Hematopoietic multipotent progenitor cell treated with erythropoietin and hydrocortisone succinate and interleukin-3 and kit ligand, for 8 days (in vitro differentiated cells): ENCODE measurements around the gene TMEM120B.
"Not testable (repeated sequence)": the region's sequence is repeated elsewhere in the genome, so short reads cannot be mapped to it uniquely, and the experiment has no call there.

Experiments
- DNase-seq: peaks from one replicate; pipeline ENCODE4 v3.0.0-alpha.2; 2015

TMEM120B gene

DNA sequence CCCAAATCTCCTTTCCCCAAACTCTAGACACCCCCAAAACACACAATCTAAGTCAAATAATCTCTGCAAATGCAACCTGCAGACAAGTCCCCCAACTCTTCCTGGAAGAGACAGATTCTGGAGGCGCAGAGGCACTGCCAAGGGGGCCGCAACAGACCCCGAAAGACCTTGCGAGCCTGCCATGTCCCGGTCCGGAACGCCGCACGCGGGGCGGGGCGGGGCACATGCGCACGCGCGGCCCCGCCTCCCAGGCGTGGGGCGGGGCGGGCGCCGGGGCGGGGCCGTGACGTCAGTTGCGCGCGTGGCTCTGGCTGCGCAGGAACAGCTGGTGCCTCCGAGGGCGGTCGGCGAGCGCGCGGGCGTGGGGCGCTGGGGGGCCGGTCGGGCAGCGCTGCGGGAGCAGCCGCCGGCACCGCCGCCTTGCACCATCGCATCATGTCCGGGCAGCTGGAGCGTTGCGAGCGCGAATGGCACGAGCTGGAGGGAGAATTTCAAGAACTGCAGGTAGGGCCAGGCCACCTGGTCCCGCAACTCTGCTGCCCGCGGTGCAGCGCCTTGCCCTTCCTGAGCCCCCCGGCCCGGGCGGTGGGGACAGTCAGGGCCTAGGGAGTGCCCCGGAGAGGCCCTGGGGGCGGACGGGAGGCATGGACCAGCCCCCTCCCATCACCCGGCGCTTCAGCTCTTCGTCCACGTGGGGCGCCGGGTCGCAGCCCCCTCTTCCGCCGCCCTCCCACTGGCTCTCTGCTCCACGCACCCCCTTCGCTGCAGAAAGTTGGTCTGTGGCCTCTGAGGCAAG is at the start of gene TMEM120B:
Gene TMEM120B, plus strand, starts transcription at position 292 of the 796 bp plus-strand sequence. Its CDS starts 144 bp downstream, at position 436.
- DNase-seq, result peak; percentile 73

DNA sequence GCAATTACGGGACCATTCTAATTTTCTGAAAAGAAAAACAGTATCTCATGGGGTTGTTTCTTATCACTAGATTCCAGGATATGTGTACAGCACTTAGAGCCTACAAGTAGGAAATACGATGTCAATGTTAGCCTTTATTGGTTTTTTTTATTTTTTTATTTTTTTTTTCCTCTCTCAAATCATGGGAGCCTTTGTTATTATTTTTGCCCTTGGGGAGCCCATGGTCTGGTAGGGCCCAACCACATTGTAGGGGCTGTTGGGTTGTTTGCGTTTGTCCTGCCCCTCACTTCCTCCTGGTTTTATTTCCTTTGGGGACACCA is 49.0 kb upstream of the TMEM120B start:
- no peak for DNase-seq

DNA sequence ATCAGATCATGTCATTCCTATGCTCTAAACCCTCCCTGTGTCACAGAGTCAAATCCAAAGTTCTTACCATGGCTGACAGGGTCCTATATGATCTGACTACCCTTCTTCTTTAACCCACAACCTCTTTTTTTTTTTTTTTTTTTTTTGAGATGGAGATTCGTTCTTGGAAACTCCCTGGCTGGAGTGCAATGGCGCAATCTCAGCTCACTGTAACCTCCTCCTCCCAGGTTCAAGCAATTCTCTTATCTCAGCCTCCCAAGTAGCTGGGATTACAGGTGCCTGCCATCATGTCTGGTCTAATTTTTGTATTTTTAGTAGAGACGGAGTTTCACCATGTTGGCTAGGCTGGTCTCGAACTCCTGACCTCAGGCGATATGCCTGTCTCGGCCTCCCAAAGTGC is 45.7 kb upstream of the TMEM120B start:
- DNase-seq, result not testable (repeated sequence)

DNA sequence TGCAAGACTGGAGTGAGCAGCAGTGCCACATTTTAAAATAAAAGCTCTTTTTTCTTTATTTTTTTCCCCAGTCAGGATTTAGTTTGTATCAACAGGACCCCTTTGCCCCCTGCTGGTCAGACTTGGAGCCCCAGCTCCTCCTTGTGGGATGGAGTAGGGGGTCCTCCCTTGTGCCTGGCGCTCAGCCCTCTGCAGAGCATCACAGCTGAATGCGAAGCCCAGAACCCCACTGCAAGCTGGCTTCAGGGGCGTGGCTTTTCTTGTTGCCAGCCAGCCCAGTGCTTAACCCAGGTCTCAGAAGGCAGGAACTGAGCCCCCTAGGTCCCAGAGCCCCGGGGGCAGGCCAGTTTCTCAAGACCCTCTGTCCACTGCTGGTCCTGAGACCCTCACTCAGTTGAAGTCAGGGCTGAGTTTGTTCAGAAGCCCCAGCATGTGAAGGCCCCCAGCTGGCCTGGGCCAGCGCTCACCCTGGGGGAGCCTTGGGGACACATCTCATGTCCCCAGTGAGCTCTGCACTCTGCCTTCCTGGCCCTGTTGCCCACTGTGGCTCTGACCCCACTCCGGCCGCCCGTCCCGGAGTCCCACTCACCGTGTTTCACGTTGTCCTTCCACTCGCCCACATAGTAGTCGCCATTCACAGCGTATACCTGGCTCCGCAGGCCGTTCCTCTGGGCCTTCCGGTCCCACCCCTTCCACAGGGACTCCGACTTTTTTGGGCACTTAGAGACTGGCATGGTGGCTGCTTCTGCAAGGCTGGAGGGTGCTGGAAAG is 43.6 kb upstream of the TMEM120B start:
- peak; percentile 60 for DNase-seq

DNA sequence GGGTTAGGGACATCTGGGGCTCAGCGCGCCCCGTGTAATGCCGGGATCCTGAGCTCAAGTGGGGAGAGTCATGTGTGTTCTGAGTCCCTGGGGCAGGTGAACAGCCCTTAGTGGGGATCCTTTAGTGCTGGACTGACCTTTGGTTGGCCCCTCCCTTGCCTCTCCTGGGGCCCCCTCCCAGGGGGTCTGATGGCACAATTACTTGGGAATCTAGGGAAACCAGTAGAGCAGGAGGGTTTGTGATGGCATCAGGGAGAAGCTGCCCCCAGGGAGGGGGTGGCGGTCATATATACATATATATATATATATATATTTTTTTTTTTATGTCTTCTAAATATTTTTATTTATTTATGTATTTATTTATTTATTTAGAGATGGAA is 43.0 kb upstream of the TMEM120B start, which contains the start of gene MORN3:
Gene MORN3, minus strand, starts transcription at position 134 of the 380 bp plus-strand sequence. CDS start 171 bp downstream, outside the sequence.
- no peak for DNase-seq

DNA sequence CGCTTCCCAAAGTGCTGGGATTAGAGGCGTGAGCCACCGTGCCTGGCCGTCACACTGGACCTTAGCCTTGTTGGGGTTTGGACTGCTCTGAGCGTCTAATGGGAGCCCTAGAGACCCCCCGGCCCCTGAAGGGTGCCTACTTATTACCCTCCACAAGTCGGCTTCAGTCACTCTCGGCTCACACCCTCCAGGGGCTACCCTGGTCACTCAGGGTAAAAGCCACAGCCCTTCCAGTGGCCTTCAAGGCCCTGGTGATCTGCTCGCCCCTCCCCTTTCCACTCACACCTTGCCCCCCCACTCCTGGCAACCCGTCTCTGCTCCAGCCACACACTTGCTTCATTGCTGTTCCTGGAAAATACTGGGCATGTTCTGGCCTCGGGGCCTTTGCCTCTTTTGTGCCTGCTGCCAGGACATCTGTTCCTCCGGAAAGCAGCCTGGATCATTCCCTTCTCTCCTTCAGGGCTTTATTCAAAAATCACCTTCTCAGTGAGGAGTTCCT is 39.5 kb upstream of the TMEM120B start:
- DNase-seq, result no peak

DNA sequence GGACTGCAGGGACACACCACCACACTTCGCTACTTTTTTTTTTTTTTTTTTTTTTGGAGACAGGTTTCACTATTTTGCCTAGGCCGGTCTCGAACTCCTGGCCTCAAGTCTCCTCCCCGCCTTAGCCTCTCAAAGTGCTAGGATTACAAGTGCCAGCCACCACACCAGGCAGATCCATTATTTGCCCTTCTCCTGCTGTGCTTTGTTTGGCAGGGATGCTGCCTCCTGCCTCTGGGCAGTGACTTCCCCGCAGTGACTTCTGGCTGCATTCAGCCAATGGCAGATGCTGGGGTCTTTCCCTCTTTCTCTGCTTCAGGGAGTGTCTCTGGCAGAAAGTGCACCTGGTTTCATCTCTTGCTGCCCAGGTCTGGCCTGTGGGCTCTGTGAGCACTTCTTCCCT is 36.4 kb upstream of the TMEM120B start:
- DNase-seq, result no peak

DNA sequence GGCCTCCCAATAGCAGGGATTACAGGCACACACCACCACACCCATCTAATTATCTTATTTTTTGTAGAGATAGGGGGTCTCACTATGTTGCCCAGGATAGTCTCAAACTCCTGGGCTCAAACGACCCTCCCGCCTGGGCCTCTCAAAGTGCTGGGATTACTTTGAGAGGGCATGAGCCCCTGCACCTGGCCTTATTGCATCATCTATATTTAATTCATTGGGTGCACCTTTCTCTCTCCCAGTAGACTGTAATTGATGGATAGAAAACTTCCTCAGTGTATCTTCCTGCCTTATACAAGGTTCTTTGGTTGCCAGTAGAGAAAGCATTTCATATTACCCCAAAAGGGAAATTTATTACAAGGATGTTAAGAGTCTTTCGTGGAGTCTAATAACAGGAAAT is 34.2 kb upstream of the TMEM120B start:
- DNase-seq, result no peak

DNA sequence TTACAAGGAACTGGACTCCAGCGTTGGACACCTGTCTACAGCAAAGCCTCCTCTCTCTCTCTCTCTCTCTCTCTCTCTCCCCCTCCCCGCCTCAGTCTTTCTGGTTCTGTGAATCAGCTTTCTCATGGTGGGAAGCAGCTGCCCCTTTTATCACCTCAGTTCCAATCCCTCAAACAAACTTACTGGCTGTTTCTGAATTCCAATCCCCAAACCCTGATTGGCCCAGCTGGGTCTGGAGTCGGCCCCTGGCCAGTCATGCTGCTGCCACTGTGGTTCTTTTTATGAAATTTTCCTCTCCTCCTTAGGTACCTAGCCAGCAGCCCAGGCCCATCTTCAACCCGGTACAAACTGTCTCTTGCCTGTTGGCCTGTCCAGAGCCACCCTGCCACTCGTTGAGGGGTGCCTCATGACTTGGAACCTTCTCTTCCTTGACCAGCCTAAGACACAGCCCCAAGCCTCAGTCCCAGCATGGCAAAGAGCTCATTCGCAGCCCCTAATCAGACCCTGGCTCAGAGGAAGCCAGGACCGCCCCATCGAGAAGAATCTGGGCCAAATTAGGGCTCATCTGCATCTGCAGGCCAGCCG is 33.7 kb upstream of the TMEM120B start:
- no peak for DNase-seq

DNA sequence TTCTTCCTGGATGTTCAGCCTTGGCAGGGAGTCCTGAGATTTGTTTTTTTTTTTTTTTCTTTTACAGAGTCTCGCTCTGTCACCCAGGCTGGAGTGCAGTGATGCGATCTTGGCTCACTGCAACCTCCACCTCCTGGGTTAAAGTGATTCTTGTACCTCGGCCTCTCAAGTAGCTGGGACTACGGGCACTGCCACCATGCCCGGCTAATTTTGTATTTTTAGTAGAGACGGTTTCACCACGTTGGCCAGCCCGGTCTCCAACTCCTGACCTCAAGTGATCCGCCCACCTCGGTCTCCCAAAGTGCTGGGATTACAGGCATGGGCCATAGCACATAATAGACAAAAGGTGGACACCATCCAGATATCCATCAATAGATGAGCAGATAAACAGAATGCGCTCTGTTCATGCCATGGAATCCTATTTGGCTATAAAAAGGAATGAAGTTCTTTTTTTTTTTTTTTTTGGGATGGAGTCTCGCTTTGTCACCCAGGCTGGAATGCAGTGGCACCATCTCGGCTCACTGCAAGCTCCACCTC is 32.8 kb upstream of the TMEM120B start:
- not testable (repeated sequence) for DNase-seq

DNA sequence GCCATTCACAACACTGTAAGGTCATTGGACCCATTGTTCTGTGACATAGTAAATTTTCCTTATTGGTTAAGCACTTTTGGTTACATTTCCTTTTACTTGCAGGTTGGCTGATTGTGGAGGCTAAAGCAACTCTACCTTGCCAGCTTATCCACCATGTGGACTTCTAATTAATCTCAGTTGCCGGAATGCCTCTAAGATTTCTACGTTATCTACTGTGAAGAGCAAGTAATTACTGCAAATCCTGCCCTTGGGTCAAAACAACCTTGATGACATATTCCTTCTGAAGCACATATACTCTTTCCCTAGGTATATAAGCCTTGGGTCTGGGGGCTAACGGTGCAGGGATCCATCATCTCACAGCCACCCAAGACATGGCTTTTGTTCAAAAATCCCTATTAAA is 23.6 kb upstream of the TMEM120B start:
- no peak for DNase-seq

DNA sequence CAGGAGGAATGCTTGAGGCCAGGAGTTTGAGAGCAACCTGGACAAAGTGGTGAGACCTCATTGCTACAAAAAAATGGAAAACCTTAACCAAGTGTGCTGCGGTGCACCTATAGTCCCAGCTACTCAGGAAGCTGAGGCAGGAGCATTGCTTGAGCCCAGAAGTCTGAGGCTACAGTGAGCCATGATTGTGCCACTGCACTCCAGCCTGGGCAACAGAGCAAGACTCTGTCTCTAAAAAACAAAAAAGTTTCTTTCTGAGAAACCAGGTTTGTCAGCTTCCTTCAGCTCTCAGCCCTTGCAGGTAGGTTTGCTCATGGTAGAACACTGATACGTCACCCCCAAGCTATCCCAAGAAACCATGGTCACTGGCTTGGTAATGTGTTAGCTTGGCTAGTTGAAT is 23.1 kb upstream of the TMEM120B start:
- no peak for DNase-seq

DNA sequence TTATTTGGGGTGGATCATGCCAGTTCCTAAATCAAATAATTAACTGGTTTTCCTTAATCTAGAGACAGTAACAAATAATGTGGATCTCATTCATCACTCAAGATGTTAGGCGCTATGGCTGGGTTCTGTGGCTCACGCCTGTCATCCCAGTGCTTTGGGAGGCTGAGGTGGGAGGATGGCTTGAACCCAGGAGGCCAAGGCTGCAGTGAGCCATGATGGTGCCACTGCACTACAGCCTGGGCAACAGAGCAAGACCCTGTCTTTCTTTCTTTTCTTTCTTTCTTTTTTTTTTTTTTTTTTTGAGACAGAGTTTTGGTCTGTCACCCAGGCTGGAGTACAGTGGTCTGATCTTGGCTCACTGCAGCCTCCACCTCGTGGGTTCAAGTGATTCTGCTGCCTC is 19.8 kb upstream of the TMEM120B start:
- DNase-seq, result not testable (repeated sequence)

DNA sequence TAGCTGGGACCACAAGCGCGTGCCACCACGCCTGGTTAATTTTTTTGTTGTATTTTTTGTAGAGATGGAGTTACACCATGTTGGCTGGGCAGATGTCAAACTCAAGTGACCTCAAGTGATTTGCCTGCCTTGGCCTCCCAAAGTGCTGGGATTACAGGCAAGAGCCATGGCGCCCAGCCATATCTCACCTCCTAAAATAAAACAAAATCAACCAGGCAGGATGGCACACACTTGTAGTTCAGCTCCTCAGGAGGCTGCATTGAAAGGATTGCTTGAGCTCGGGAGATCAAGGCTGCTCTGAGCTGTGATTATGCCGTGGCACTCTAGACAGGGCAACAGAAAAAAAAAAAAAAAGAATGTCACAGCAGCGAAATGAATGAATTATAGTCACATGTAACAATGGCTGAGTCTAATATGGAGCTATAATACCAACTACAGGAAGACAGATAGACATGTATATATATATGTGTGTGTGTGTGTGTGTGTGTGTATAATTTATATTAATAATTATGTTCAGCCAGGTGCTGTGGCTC is 19.3 kb upstream of the TMEM120B start:
- DNase-seq, result no peak

DNA sequence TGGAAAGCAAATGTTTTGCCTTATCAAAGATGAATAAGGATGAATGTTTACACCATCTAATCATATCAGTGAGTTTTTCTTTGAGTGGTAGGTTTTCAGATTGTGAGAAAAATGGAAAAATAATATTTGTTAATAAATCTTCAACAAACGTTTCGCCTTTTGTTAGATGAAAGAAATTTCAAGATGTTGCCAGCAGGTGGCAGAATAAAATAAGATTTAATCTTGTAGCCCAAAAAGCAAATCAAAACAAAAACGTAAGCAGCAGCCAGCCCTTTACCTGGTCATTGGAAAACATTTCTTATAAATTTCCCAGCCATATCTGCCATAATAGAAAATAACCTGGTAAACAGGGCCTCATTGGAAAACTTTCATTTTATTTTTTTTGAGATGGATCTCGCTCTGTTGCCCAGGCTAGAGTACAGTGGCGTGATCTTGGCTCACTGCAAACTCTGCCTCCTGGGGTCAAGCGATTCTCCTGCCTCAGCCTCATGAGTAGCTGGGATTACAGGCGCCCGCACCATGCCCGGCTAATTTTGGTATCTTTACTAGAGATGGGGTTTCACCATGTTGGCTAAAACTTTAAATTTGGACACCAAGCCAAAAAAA is 15.4 kb upstream of the TMEM120B start:
- DNase-seq, result peak; percentile 75

DNA sequence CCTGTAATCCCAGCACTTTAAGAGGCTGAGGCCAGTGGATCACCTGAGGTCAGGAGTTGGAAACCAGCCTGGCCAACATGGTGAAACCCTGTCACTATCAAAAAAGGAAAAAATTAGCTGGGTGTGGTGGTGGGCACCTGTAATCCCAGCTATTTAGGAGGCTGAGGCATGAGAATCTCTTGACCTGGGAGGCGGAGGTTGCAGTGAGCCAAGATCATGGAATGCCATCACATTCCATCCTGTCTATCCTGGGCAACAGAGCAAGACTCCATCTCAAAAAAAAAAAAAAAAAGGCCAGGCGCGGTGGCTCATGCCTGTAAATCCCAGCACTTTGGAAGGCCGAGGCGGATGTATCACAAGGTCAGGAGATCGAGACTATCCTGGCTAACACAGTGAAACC is 14.7 kb upstream of the TMEM120B start:
- not testable (repeated sequence) for DNase-seq

DNA sequence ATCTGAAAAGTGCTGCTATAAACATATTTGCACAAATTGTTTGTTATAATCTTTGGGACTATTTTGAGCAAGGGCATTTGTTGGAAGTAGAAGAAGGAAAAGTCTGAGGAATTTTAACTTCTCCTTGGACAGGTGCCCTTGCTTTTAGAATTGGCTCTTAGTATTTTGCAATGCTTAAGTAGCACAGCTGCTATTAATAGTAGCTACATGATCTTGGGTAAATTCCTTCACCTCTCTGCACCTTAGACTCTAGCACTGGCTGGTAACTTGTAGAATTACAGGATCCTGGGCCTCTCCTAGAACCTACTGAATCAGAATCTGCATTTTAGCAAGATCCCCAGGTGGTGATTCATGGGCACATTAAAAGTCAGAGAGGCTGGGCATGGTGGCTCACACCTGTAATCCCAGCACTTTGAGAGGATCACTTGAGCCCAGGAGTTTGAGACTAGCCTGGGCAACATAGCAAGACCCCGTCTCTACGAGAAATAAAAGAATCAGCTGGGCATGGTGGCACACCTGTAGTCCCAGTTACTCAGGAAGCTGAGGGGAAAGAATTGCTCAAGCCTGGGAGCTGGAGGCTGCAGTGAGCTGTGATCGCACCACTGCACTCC is 10.8 kb upstream of the TMEM120B start:
- no peak for DNase-seq

DNA sequence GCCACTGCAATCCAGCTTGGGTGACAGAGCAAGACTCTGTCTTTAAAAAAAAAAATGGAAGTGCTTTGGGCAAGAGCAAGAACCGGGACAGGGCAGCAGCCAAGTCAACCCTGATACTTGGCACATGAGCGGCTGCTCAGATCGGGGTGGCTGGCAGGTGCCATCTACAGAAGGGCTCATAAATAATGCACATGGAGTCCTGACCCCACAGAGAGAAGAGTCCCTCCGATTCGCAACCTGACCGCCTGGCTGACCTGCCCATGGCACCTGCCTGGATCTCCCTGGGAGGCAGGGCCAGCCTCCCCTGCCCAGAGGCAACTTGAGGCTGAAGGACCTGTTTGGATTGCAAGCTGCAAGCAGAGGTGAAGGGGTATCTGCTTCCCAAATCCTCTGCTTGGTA is 9.6 kb upstream of the TMEM120B start:
- DNase-seq, result no peak

DNA sequence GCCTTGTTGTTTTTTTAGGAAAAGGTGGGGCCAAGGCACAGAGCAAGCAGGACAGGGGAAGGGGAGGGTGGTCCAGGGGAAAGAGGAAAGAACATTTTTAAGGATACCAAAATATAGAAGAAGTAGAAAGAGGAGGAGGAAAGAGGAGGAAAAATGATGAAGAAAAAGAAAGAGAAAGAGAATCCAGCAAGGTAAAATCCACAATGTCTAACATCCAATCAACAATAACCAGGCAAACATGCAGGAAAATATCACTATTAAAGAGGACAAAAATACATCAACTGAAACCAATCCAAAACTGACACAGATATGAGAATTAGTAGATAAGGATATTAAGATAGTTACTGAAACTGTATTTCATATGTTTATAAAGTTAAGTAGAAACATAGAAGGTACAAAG is 7.0 kb upstream of the TMEM120B start:
- DNase-seq, result no peak

DNA sequence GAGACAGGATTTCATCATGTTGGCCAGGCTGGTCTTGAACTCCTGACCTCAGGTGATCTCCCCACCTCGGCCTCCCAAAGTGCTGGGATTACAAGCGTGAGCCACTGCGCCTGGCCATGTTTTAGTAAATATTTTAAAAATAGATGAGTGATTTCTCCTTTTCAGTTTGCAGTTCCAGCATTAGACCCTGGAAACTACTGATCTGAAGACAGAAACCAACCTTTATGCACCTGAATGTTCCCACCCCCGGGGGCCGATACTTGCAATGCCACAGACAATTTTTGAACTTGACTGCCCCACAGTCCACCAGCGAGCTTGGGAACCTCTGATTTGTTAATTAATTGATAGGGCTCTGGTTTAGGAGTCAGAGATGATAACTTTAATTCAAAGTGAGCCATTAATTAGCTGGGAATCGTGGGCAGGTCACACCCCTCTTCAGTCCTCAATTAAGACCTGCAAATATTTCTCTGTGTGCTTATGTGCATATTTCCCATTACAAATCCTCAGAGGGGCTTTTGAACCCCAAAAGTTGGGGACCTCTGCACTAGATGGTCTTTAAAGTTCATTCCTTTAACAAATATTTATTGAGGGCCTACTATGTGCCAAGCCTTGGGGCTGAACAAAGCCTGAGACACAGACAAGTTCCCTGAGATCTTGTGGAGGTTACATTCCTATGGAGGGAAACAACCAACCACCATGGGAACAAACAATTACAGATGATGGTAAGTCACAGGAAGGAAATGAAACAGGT is 4.1 kb upstream of the TMEM120B start:
- DNase-seq, result no peak

DNA sequence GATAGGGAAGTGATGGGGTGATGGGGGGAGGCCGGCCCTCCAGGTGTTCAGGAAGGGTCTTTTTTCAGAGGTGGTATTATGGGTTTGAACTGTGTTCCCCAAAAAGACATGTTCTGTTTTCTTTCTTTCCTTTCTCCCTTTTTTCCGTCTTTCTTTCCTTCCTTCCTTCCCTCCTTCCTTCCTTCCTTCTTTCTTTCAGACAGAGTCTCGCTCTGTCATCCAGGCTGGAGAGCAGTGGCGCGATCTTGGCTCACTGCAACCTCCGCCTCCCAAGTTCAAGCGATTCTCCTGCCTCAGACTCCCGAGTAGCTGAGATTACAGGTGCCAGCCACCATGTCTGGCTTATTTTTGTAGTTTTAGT is 3.5 kb upstream of the TMEM120B start:
- DNase-seq, result not testable (repeated sequence)
